ENCODE data around the gene AP2A1.

GRCh38 chr19:49845414-49845813, 78.6 kb downstream of the AP2A1 start:
- no peak for TF ChIP-seq POLR2A (IDR thresholded peaks at IDR 0.05; ENCODE audit: low read depth, low read length)
- TF ChIP-seq POLR2AphosphoS5 (IDR thresholded peaks at IDR 0.05; ENCODE audit: low read depth, low read length): no peak

Data from GM12892 (cell line).